Subcutaneous abdominal adipose tissue (tissue), 5 donors: ENCODE measurements around the gene SLC39A8.

Experiments used
- H3K27ac ChIP-seq: one replicate; pipeline ENCODE4 v1.7.0; 2013; ENCODE audit warnings: low read depth, mild to moderate bottlenecking, inconsistent platforms, low read length, moderate library complexity
- H3K27me3 ChIP-seq, 5 donors: one replicate each; pipeline ENCODE4 v1.7.0; 2013; ENCODE audit warnings: low read length in 5 of 5, inconsistent platforms in 1 of 5; ENCODE audit not compliant: control insufficient read depth in 5 of 5, insufficient read depth in 4 of 5
- H3K36me3 ChIP-seq, 5 donors: one replicate each; pipeline ENCODE4 v1.7.0; 2013; ENCODE audit warnings: low read length in 5 of 5; ENCODE audit not compliant: control insufficient read depth in 5 of 5, insufficient read depth in 5 of 5
- H3K4me1 ChIP-seq, 5 donors: one replicate each; pipeline ENCODE4 v1.7.0; 2013; ENCODE audit warnings: low read length in 5 of 5, mild to moderate bottlenecking in 3 of 5, moderate library complexity in 1 of 5; ENCODE audit not compliant: control insufficient read depth in 5 of 5, insufficient read depth in 5 of 5
- H3K4me3 ChIP-seq, 5 donors: one replicate each; pipeline ENCODE4 v1.7.0; 2013; ENCODE audit warnings: low read length in 5 of 5, low read depth in 1 of 5
- H3K9ac ChIP-seq, 5 donors: one replicate each; pipeline ENCODE4 v1.7.0; 2013; ENCODE audit warnings: low read length in 5 of 5, mild to moderate bottlenecking in 4 of 5, moderate library complexity in 3 of 5
- H3K9me3 ChIP-seq, 5 donors: one replicate each; pipeline ENCODE4 v1.7.0; 2013; ENCODE audit warnings: low read length in 5 of 5; ENCODE audit not compliant: control insufficient read depth in 5 of 5
- donor health status: healthy.
- donor health status: healthy.
- donor health status: healthy.
- donor health status: healthy.
- donor health status: healthy.

The SLC39A8 gene

GRCh38 chr4:102341201-102341600, 4.1 kb downstream of the SLC39A8 start:
- no peak overlapping the region for H3K27ac ChIP-seq
- H3K27me3 ChIP-seq, result no peaks in the 10 kb centered on the region
- H3K9ac ChIP-seq, result no peak overlapping the region
- H3K4me3 ChIP-seq, result no peak overlapping the region
- H3K4me1 ChIP-seq, result peaks cover 0 to 26% (median 20%) of the 10 kb centered on the region in 5 donors
- H3K9me3 ChIP-seq, result no peaks in the 10 kb centered on the region
- H3K36me3 ChIP-seq, result no peaks in the 10 kb centered on the region

DNA sequence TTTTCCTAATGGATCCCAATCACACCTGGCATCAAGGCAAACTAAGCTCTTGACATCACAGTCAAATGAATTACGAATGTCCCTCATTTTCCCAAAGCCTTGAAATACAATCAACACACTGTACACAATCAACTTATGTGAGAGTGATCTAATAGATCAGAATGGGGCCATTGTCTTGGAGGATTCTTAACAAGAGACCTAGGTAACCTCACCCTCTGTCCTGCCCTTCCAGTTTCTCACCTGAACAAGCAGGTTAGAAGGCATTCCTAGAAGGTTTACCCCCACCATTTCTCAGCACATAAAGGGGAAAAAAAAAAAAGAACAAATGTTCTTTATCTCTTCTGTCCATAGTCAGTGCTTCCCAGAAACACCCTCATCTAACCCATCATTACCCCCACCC, 6.3 kb downstream of the SLC39A8 start:
- peaks cover 0 to 5% (median 4%) of the 10 kb centered on the region in 5 donors for H3K4me1 ChIP-seq
- H3K36me3 ChIP-seq, result no peaks in the 10 kb centered on the region
- H3K9me3 ChIP-seq, result no peaks in the 10 kb centered on the region
- no peaks in the 10 kb centered on the region for H3K27me3 ChIP-seq
- no peak overlapping the region for H3K27ac ChIP-seq
- H3K4me3 ChIP-seq, result no peak overlapping the region
- no peak overlapping the region for H3K9ac ChIP-seq

GRCh38 chr4:102338405-102338804, 6.9 kb downstream of the SLC39A8 start:
- Histone ChIP-seq H3K4me1 (no peaks in the 10 kb centered on the region), H3K9ac (no peak overlapping the region), H3K36me3 (no peaks in the 10 kb centered on the region), H3K27ac (no peak overlapping the region), H3K4me3 (no peak overlapping the region), H3K9me3 (no peaks in the 10 kb centered on the region), H3K27me3 (no peaks in the 10 kb centered on the region)

GRCh38 chr4:102335616-102336015, 9.7 kb downstream of the SLC39A8 start:
- H3K4me3 ChIP-seq, result no peak overlapping the region
- H3K9ac ChIP-seq, result no peak overlapping the region
- no peaks in the 10 kb centered on the region for H3K36me3 ChIP-seq
- no peaks in the 10 kb centered on the region for H3K27me3 ChIP-seq
- no peaks in the 10 kb centered on the region for H3K9me3 ChIP-seq
- H3K27ac ChIP-seq, result no peak overlapping the region
- H3K4me1 ChIP-seq, result no peaks in the 10 kb centered on the region

DNA sequence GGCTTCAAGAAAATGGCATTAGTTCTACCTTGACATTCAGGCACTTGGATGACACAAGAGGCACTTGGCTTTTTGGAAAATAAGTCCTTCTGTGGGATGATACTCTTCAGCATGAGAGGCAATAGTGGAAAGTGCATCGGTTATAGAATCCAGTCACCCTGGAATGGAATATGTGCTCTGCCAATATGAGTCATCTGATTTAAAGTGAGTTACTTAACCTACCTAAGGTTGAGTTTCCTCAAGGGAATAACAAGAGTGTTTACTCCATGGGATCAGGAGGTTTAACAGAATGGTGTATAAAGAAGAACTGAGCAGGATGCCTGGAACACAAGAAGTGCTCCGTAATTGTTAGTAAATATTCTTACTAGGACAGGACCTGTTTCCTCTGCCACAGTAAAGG, 10.7 kb downstream of the SLC39A8 start:
- Histone ChIP-seq H3K9ac (no peak overlapping the region), H3K27me3 (no peaks in the 10 kb centered on the region), H3K36me3 (no peaks in the 10 kb centered on the region), H3K4me3 (no peak overlapping the region), H3K9me3 (no peaks in the 10 kb centered on the region), H3K27ac (no peak overlapping the region), H3K4me1 (no peaks in the 10 kb centered on the region)

- Histone ChIP-seq H3K9ac (no peak overlapping the region), H3K27me3 (no peaks in the 10 kb centered on the region), H3K9me3 (no peaks in the 10 kb centered on the region), H3K27ac (no peak overlapping the region), H3K4me3 (no peak overlapping the region), H3K4me1 (no peaks in the 10 kb centered on the region), H3K36me3 (no peaks in the 10 kb centered on the region)
Measured at GRCh38 chr4:102333787-102334186, 11.5 kb downstream of the SLC39A8 start.

- Histone ChIP-seq H3K4me3 (no peak overlapping the region), H3K9ac (no peak overlapping the region), H3K36me3 (no peaks in the 10 kb centered on the region), H3K4me1 (peaks cover 0 to 3% (median 0%) of the 10 kb centered on the region in 5 donors), H3K9me3 (no peaks in the 10 kb centered on the region), H3K27me3 (no peaks in the 10 kb centered on the region), H3K27ac (no peak overlapping the region)
Measured at GRCh38 chr4:102328045-102328444, 17.2 kb downstream of the SLC39A8 start.

DNA sequence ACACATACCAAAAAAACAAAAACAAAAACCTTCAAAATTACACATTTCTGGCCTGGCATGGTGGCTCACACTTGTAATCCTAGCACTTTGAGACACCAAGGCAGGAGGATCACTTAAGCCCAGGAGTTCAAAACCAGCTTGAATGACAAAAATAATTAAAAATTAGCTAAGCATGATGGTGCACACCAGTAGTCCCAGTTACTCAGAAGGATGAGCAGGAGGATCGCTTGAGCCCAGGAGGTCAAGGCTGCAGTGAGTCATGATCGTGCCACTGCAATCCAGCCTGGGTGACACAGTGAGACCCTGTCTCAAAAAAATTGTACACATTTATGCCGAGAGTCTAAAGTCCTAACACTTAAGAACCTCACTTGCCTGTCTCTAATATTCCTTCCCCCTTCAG, 18.3 kb downstream of the SLC39A8 start:
- H3K4me3 ChIP-seq, result no peak overlapping the region
- no peak overlapping the region for H3K27ac ChIP-seq
- no peaks in the 10 kb centered on the region for H3K9me3 ChIP-seq
- H3K4me1 ChIP-seq, result peaks cover 0 to 3% (median 0%) of the 10 kb centered on the region in 5 donors
- H3K27me3 ChIP-seq, result no peaks in the 10 kb centered on the region
- no peak overlapping the region for H3K9ac ChIP-seq
- no peaks in the 10 kb centered on the region for H3K36me3 ChIP-seq

DNA sequence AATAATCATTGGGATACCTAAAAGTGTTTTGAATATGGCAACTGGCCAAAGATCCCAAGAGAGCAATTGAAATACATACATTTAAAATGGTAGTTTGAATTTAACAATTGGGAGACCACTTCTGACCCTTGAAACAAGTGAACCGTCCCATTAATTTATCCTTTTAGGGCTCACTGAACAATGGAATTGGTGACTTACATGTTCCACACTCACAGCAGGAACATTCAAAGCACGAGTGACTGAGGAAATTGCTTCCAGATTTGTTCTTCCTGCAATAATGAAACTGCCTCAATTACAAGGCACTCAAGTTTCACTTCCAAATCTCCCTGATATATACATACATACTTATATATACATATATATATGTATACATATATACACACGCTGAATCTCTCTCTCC, 20.6 kb downstream of the SLC39A8 start:
- H3K27ac ChIP-seq, result no peak overlapping the region
- peaks cover 0 to 3% (median 0%) of the 10 kb centered on the region in 5 donors for H3K4me1 ChIP-seq
- H3K9me3 ChIP-seq, result no peaks in the 10 kb centered on the region
- no peaks in the 10 kb centered on the region for H3K27me3 ChIP-seq
- H3K36me3 ChIP-seq, result no peaks in the 10 kb centered on the region
- H3K4me3 ChIP-seq, result no peak overlapping the region
- H3K9ac ChIP-seq, result no peak overlapping the region

GRCh38 chr4:102322736-102323135, 22.5 kb downstream of the SLC39A8 start:
- H3K4me3 ChIP-seq, result no peak overlapping the region
- peaks cover 0 to 9% (median 0%) of the 10 kb centered on the region in 5 donors for H3K4me1 ChIP-seq
- no peak overlapping the region for H3K27ac ChIP-seq
- H3K9me3 ChIP-seq, result no peaks in the 10 kb centered on the region
- no peaks in the 10 kb centered on the region for H3K36me3 ChIP-seq
- H3K27me3 ChIP-seq, result no peaks in the 10 kb centered on the region
- no peak overlapping the region for H3K9ac ChIP-seq
